Measurements from ENCODE around the gene SLC8A1.

SLC8A1 gene

GRCh38 chr2:40451918-40452605 lies at the start of gene SLC8A1:
SLC8A1 (minus strand) TSS chr2:40452090.
- DNase-seq (ENCODE audit: low read depth): no peak

- DNase-seq (ENCODE audit: low read depth): no peak
These were observed 47.5 kb upstream of the SLC8A1 start for GRCh38 chr2:40499437-40499836.

- DNase-seq (ENCODE audit: low read depth): no peak
These were observed 45.5 kb upstream of the SLC8A1 start for GRCh38 chr2:40497251-40497859.

- DNase-seq (ENCODE audit: low read depth): no peak
These were observed 37.7 kb upstream of the SLC8A1 start for GRCh38 chr2:40489678-40489960.

GRCh38 chr2:40488927-40489677 lies 37.2 kb upstream of the SLC8A1 start:
- no peak for DNase-seq (ENCODE audit: low read depth)

GRCh38 chr2:40488101-40488601 lies 36.3 kb upstream of the SLC8A1 start:
- no peak for DNase-seq (ENCODE audit: low read depth)

GRCh38 chr2:40487602-40488001 lies 35.7 kb upstream of the SLC8A1 start:
- DNase-seq (ENCODE audit: low read depth): no peak

- no peak for DNase-seq (ENCODE audit: low read depth)
These were observed 34.0 kb upstream of the SLC8A1 start for GRCh38 chr2:40485854-40486253.

- no peak for DNase-seq (ENCODE audit: low read depth)
These were observed 33.4 kb upstream of the SLC8A1 start for GRCh38 chr2:40485318-40485717.

GRCh38 chr2:40483549-40484243 lies 31.8 kb upstream of the SLC8A1 start:
- DNase-seq (ENCODE audit: low read depth): no peak

- DNase-seq (ENCODE audit: low read depth): no peak
These were observed 28.7 kb upstream of the SLC8A1 start for GRCh38 chr2:40480596-40480995.

- no peak for DNase-seq (ENCODE audit: low read depth)
These were observed 28.2 kb upstream of the SLC8A1 start for GRCh38 chr2:40480073-40480472.

GRCh38 chr2:40477361-40477760 lies 25.5 kb upstream of the SLC8A1 start:
- no peak for DNase-seq (ENCODE audit: low read depth)

GRCh38 chr2:40476436-40476835 lies 24.5 kb upstream of the SLC8A1 start:
- no peak for DNase-seq (ENCODE audit: low read depth)

GRCh38 chr2:40474306-40474705 lies 22.4 kb upstream of the SLC8A1 start:
- DNase-seq (ENCODE audit: low read depth): no peak

- no peak for DNase-seq (ENCODE audit: low read depth)
These were observed 20.0 kb upstream of the SLC8A1 start for GRCh38 chr2:40471866-40472265.

- DNase-seq (ENCODE audit: low read depth): no peak
These were observed 19.2 kb upstream of the SLC8A1 start for GRCh38 chr2:40470822-40471813.

- DNase-seq (ENCODE audit: low read depth): no peak
These were observed 15.2 kb upstream of the SLC8A1 start for GRCh38 chr2:40466935-40467572.

- no peak for DNase-seq (ENCODE audit: low read depth)
These were observed 14.5 kb upstream of the SLC8A1 start for GRCh38 chr2:40466332-40466906.

- no peak for DNase-seq (ENCODE audit: low read depth)
These were observed 11.2 kb upstream of the SLC8A1 start for GRCh38 chr2:40463112-40463511.
